ENCODE measurements around the gene HERC6. TPM values are rescaled to one million over a fixed set of nuclear protein-coding genes. Genes with fewer than 3 reads are reported as not detected.

HERC6 gene
- total RNA-seq, 1 donor from 2014 or later: 14.5 TPM

DNA sequence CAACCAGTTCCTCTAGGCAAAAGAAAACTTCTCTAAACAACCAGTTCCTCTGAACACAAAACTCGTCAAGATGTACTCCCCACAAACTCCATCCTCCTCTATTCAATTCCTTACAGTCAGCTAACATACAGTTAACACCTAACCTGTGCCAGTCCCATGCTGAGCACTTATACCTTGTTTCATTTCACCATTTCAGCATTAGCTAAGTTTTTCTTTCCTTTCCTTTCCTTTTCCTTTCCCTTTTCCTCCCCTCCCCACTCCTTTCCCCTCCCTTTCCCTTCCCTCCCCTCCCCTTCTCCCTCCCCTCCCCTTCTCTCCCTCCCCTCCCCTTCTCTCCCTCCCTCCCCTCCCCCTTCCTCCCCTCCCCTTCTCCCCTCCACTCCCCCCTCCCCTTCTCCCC, 13.1 kb downstream of the HERC6 start:
- Histone ChIP-seq H3K4me1 (no peaks in the 10 kb centered on the region), H3K9me3 (no peaks in the 10 kb centered on the region), H3K27ac (no peak overlapping the region), H3K36me3 (peaks cover 0 to 36% of the 10 kb centered on the region in 2 donors), H3K4me3 (no peak overlapping the region), H3K27me3 (no peaks in the 10 kb centered on the region)
- DNase-seq (ENCODE audit: extremely low spot score in 2 of 2): no peak
- TF ChIP-seq, protein P1, sequence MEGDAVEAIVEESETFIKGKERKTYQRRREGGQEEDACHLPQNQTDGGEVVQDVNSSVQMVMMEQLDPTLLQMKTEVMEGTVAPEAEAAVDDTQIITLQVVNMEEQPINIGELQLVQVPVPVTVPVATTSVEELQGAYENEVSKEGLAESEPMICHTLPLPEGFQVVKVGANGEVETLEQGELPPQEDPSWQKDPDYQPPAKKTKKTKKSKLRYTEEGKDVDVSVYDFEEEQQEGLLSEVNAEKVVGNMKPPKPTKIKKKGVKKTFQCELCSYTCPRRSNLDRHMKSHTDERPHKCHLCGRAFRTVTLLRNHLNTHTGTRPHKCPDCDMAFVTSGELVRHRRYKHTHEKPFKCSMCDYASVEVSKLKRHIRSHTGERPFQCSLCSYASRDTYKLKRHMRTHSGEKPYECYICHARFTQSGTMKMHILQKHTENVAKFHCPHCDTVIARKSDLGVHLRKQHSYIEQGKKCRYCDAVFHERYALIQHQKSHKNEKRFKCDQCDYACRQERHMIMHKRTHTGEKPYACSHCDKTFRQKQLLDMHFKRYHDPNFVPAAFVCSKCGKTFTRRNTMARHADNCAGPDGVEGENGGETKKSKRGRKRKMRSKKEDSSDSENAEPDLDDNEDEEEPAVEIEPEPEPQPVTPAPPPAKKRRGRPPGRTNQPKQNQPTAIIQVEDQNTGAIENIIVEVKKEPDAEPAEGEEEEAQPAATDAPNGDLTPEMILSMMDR (IDR thresholded peaks at IDR 0.05): no peak
- no peak for TF ChIP-seq POLR2A (IDR thresholded peaks at IDR 0.05)
- TF ChIP-seq POLR2AphosphoS5 (IDR thresholded peaks at IDR 0.05; ENCODE audit: insufficient read depth in 1 of 2, low read depth in 1 of 2): no peak
- intact Hi-C loops (cut with DNase I): no loop called here

GRCh38 chr4:88396681-88397080, 18.0 kb downstream of the HERC6 start:
- peaks cover 0 to 43% of the 10 kb centered on the region in 2 donors for H3K36me3 ChIP-seq
- intact Hi-C loops (cut with DNase I): no loop called here

GRCh38 chr4:88398381-88398780, 19.7 kb downstream of the HERC6 start:
- Histone ChIP-seq H3K27me3 (no peaks in the 10 kb centered on the region), H3K4me3 (no peak overlapping the region), H3K4me1 (no peaks in the 10 kb centered on the region), H3K36me3 (peaks cover 0 to 31% of the 10 kb centered on the region in 2 donors), H3K27ac (no peak overlapping the region), H3K9me3 (no peaks in the 10 kb centered on the region)
- no peak for DNase-seq (ENCODE audit: extremely low spot score in 2 of 2)
- intact Hi-C loops (cut with DNase I): no loop called here
- TF ChIP-seq POLR2AphosphoS5 (IDR thresholded peaks at IDR 0.05; ENCODE audit: insufficient read depth in 1 of 2, low read depth in 1 of 2): no peak
- TF ChIP-seq POLR2A (IDR thresholded peaks at IDR 0.05): no peak
- TF ChIP-seq, protein P1 (IDR thresholded peaks at IDR 0.05): no peak

More at GRCh38 chr4:88396681-88397080, 18.0 kb downstream of the HERC6 start:
- Histone ChIP-seq H3K4me1 (no peaks in the 10 kb centered on the region), H3K27me3 (no peaks in the 10 kb centered on the region), H3K4me3 (no peak overlapping the region), H3K9me3 (no peaks in the 10 kb centered on the region), H3K27ac (no peak overlapping the region)
- TF ChIP-seq, protein P1 (IDR thresholded peaks at IDR 0.05): no peak
- TF ChIP-seq POLR2AphosphoS5 (IDR thresholded peaks at IDR 0.05; ENCODE audit: insufficient read depth in 1 of 2, low read depth in 1 of 2): no peak
- TF ChIP-seq POLR2A (IDR thresholded peaks at IDR 0.05): no peak
- DNase-seq (ENCODE audit: extremely low spot score in 2 of 2): no peak

- H3K36me3 ChIP-seq: peaks cover 0 to 15% of the 10 kb centered on the region in 2 donors
- H3K9me3 ChIP-seq: no peaks in the 10 kb centered on the region
- H3K27ac ChIP-seq: no peak overlapping the region
- intact Hi-C loops (cut with DNase I): no loop called here
- no peak overlapping the region for H3K4me3 ChIP-seq
- H3K4me1 ChIP-seq: no peaks in the 10 kb centered on the region
- no peaks in the 10 kb centered on the region for H3K27me3 ChIP-seq
- TF ChIP-seq, protein P1 (IDR thresholded peaks at IDR 0.05): no peak
- TF ChIP-seq POLR2A (IDR thresholded peaks at IDR 0.05): no peak
- no peak for DNase-seq (ENCODE audit: extremely low spot score in 2 of 2)
Measured at GRCh38 chr4:88409206-88409605, 30.6 kb downstream of the HERC6 start.

DNA sequence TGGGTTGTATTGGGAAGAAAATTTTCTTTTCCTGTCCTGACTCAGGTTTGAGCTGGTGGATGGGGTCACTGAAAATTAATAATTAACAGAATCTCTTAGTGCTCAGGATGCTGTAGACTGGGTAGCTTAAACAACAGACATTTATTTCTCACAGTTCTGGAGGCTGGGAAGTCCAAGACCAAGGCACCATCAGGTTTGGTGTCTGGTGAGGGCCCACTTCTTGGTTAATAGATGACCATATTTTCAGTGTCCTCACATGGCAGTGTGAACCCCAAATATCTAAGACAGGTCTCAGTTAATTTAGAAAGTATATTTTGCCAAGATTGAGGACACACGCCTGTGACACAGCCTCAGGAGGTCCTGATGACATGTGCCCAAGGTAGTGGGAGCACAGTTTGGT, 31.1 kb downstream of the HERC6 start:
- Histone ChIP-seq H3K27ac (no peak overlapping the region), H3K27me3 (no peaks in the 10 kb centered on the region), H3K4me3 (no peak overlapping the region), H3K36me3 (peaks cover 0 to 14% of the 10 kb centered on the region in 2 donors), H3K9me3 (no peaks in the 10 kb centered on the region), H3K4me1 (no peaks in the 10 kb centered on the region)
- no peak for DNase-seq (ENCODE audit: extremely low spot score in 2 of 2)
- no peak for TF ChIP-seq POLR2AphosphoS5 (IDR thresholded peaks at IDR 0.05; ENCODE audit: insufficient read depth in 1 of 2, low read depth in 1 of 2)
- TF ChIP-seq POLR2A (IDR thresholded peaks at IDR 0.05): no peak
- TF ChIP-seq, protein P1 (IDR thresholded peaks at IDR 0.05): no peak
- intact Hi-C loops (cut with DNase I): no loop called here
